WERI-Rb-1 (cell line): ENCODE results near the gene GATA5.

Experiments
- DNase-seq: peaks from one replicate; pipeline ENCODE4 v3.0.0-alpha.2; 2020
- H3K27ac ChIP-seq: fragments of 250-450 bp; sonication (Bioruptor Pico); 2 replicates; pipeline ENCODE4 v1.5.1; 2020; ENCODE audit warnings: mild to moderate bottlenecking, moderate library complexity
- H3K27me3 ChIP-seq: fragments of 250-450 bp; sonication (Bioruptor Pico); 2 replicates; pipeline ENCODE4 v1.5.1; 2021; ENCODE audit warnings: mild to moderate bottlenecking, low read depth, moderate library complexity; ENCODE audit not compliant: insufficient read depth, severe bottlenecking
- H3K36me3 ChIP-seq: fragments of 250-450 bp; sonication (Bioruptor Pico); 2 replicates; pipeline ENCODE4 v1.5.1; 2020; ENCODE audit warnings: mild to moderate bottlenecking, moderate library complexity
- H3K4me3 ChIP-seq: 2 replicates; pipeline ENCODE4 v1.5.1; 2011; ENCODE audit warnings: low read depth, mild to moderate bottlenecking, control low read depth, low read length
- H3K9me3 ChIP-seq: fragments of 250-450 bp; sonication (Bioruptor Pico); 2 replicates; pipeline ENCODE4 v1.5.1; 2021; ENCODE audit warnings: mild to moderate bottlenecking, moderate library complexity; ENCODE audit not compliant: severe bottlenecking
- CTCF ChIP-seq: IDR thresholded peaks from 2 replicates; pipeline ENCODE4 v1.5.1; 2011; ENCODE audit warnings: low read depth, mild to moderate bottlenecking, control low read depth, inconsistent platforms, low read length

Gene GATA5

GRCh38 chr20:62448038-62448437 is 27.8 kb downstream of the GATA5 start:
- no peaks in the 10 kb centered on the region for H3K36me3 ChIP-seq
- peaks cover 4% of the 10 kb centered on the region for H3K9me3 ChIP-seq
- TF ChIP-seq CTCF: no peak
- H3K27me3 ChIP-seq: no peaks in the 10 kb centered on the region
- H3K4me3 ChIP-seq: no peak overlapping the region
- no peak overlapping the region for H3K27ac ChIP-seq
- no peak for DNase-seq

GRCh38 chr20:62446888-62447869 is 28.6 kb downstream of the GATA5 start:
- H3K27me3 ChIP-seq: no peaks in the 10 kb centered on the region

GRCh38 chr20:62446481-62446880 is 29.3 kb downstream of the GATA5 start:
- DNase-seq: no peak
- Histone ChIP-seq H3K4me3 (no peak overlapping the region), H3K36me3 (no peaks in the 10 kb centered on the region), H3K27me3 (no peaks in the 10 kb centered on the region), H3K9me3 (peaks cover 4% of the 10 kb centered on the region), H3K27ac (no peak overlapping the region)
- no peak for TF ChIP-seq CTCF

More at GRCh38 chr20:62446888-62447869, 28.6 kb downstream of the GATA5 start:
- no peak overlapping the region for H3K4me3 ChIP-seq
- no peak overlapping the region for H3K27ac ChIP-seq
- no peak for DNase-seq
- TF ChIP-seq CTCF: no peak
- H3K36me3 ChIP-seq: no peaks in the 10 kb centered on the region
- peaks cover 4% of the 10 kb centered on the region for H3K9me3 ChIP-seq

GRCh38 chr20:62445553-62446340 is 30.0 kb downstream of the GATA5 start:
- TF ChIP-seq CTCF: no peak
- Histone ChIP-seq H3K27me3 (no peaks in the 10 kb centered on the region), H3K4me3 (no peak overlapping the region), H3K9me3 (peaks cover 4% of the 10 kb centered on the region), H3K36me3 (no peaks in the 10 kb centered on the region), H3K27ac (no peak overlapping the region)
- DNase-seq: no peak

GRCh38 chr20:62444286-62444685 is 31.5 kb downstream of the GATA5 start:
- DNase-seq: no peak
- Histone ChIP-seq H3K27ac (no peak overlapping the region), H3K27me3 (no peaks in the 10 kb centered on the region), H3K9me3 (peaks cover 4% of the 10 kb centered on the region), H3K4me3 (no peak overlapping the region), H3K36me3 (no peaks in the 10 kb centered on the region)
- TF ChIP-seq CTCF: no peak
